Left ventricle myocardium inferior (tissue), 1 donor: ENCODE measurements around the gene PLOD3. TPM values are rescaled to one million over a fixed set of nuclear protein-coding genes. Genes with fewer than 3 reads are reported as not detected.
A peak's percentile ranks its signal among the peaks of the same experiment; 100 is the strongest.

Source experiments
- DNase-seq: peaks from one replicate; pipeline ENCODE4 v3.0.0-alpha.2; 2020
- H3K27ac ChIP-seq: fragments of 200-600 bp; replicated peaks from 2 replicates; pipeline ENCODE4 v1.8.0; 2021
- H3K27me3 ChIP-seq: fragments of 200-600 bp; 2 replicates; pipeline ENCODE4 v1.8.0; 2021; ENCODE audit warnings: low read depth
- H3K36me3 ChIP-seq: fragments of 200-600 bp; 2 replicates; pipeline ENCODE4 v1.8.0; 2021
- H3K4me1 ChIP-seq: fragments of 200-600 bp; 2 replicates; pipeline ENCODE4 v1.8.0; 2021
- H3K4me3 ChIP-seq: fragments of 200-600 bp; 2 replicates; pipeline ENCODE4 v1.8.0; 2021; ENCODE audit warnings: mild to moderate bottlenecking, moderate library complexity
- H3K9me3 ChIP-seq: fragments of 200-600 bp; replicated peaks from 2 replicates; pipeline ENCODE4 v1.8.0; 2021
- intact Hi-C: fragments of 100-400 bp; cut with micrococcal nuclease; formaldehyde crosslinking; loops from one replicate; pipeline ENCODE4 v1.11.0; 2022
- total RNA-seq: library from RNA; stranded (reverse); fragmentation: NEBNext Ultra II Directional; extraction: Animal tissue kit (Norgen Biotek cat#: 25700); gene quantifications from one replicate; pipeline ENCODE4 v1.2.1, GENCODE V29; 2021
- TF ChIP-seq, protein P1 (sequence below): fragments of 200-600 bp; IDR thresholded peaks from 2 replicates; pipeline ENCODE4 v1.8.0; 2021; ENCODE audit warnings: antibody characterized with exemption, mild to moderate bottlenecking, borderline replicate concordance
- donor health status: DM: no; HTN: yes; CAD: no; lungs with severe emphysema.

Gene PLOD3
- total RNA-seq, 1 donor from 2014 or later, result 38.7 TPM

DNA sequence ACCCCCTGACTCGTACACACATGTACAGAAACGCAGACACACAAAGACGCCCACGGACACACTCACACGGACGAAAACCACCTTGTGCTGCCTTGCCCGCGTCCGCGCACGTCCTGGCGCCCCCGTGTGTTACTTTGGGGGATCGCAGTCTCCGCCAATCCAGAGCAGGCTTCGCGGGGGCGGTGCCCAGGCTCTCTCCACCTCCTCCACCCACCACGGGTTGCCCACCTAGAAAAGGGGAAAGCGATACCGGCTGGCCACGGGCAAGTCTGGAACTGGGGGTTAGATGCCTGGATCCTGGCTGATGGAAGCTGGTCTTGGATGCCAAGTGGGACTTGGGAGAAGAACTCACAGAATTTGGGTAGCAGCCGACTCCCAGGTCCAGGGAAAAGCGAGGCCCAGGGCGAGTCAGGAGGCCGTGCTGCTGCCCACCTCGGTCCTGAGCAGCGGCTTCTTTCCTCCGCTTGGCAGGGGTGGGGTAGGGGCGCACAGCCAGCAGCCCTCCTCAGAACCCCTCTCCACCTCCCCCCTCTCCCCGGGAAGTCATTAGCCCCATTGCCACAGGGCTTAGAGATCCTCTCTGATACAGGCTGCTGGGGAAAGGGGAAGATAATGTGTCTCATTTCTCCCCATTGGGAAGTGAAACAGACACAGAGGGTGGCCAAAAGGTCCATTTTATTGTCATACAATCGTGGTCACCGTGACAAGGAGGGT, 47.4 kb downstream of the PLOD3 start:
- TF ChIP-seq, protein P1, sequence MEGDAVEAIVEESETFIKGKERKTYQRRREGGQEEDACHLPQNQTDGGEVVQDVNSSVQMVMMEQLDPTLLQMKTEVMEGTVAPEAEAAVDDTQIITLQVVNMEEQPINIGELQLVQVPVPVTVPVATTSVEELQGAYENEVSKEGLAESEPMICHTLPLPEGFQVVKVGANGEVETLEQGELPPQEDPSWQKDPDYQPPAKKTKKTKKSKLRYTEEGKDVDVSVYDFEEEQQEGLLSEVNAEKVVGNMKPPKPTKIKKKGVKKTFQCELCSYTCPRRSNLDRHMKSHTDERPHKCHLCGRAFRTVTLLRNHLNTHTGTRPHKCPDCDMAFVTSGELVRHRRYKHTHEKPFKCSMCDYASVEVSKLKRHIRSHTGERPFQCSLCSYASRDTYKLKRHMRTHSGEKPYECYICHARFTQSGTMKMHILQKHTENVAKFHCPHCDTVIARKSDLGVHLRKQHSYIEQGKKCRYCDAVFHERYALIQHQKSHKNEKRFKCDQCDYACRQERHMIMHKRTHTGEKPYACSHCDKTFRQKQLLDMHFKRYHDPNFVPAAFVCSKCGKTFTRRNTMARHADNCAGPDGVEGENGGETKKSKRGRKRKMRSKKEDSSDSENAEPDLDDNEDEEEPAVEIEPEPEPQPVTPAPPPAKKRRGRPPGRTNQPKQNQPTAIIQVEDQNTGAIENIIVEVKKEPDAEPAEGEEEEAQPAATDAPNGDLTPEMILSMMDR, result peak; percentile 87
- Histone ChIP-seq H3K4me3 (no peak overlapping the region), H3K4me1 (peaks cover 46% of the 10 kb centered on the region), H3K27ac (no peak overlapping the region), H3K36me3 (no peaks in the 10 kb centered on the region), H3K9me3 (no peaks in the 10 kb centered on the region), H3K27me3 (peaks cover 100% of the 10 kb centered on the region)
- DNase-seq, result peak; percentile 63
- intact Hi-C loops, result no loop called here

GRCh38 chr7:101169110-101169837, 48.1 kb downstream of the PLOD3 start:
- Histone ChIP-seq H3K36me3 (no peaks in the 10 kb centered on the region), H3K27me3 (peaks cover 100% of the 10 kb centered on the region), H3K27ac (no peak overlapping the region), H3K4me3 (no peak overlapping the region), H3K4me1 (peaks cover 53% of the 10 kb centered on the region), H3K9me3 (no peaks in the 10 kb centered on the region)
- intact Hi-C loops, result no loop called here
- TF ChIP-seq, protein P1, result no peak
- no peak for DNase-seq

GRCh38 chr7:101168412-101169049, 48.9 kb downstream of the PLOD3 start:
- Histone ChIP-seq H3K4me3 (no peak overlapping the region), H3K9me3 (no peaks in the 10 kb centered on the region), H3K27me3 (peaks cover 100% of the 10 kb centered on the region), H3K27ac (no peak overlapping the region), H3K36me3 (no peaks in the 10 kb centered on the region), H3K4me1 (peaks cover 53% of the 10 kb centered on the region)
- DNase-seq, result no peak
- TF ChIP-seq, protein P1, result no peak
- intact Hi-C loops, result no loop called here

DNA sequence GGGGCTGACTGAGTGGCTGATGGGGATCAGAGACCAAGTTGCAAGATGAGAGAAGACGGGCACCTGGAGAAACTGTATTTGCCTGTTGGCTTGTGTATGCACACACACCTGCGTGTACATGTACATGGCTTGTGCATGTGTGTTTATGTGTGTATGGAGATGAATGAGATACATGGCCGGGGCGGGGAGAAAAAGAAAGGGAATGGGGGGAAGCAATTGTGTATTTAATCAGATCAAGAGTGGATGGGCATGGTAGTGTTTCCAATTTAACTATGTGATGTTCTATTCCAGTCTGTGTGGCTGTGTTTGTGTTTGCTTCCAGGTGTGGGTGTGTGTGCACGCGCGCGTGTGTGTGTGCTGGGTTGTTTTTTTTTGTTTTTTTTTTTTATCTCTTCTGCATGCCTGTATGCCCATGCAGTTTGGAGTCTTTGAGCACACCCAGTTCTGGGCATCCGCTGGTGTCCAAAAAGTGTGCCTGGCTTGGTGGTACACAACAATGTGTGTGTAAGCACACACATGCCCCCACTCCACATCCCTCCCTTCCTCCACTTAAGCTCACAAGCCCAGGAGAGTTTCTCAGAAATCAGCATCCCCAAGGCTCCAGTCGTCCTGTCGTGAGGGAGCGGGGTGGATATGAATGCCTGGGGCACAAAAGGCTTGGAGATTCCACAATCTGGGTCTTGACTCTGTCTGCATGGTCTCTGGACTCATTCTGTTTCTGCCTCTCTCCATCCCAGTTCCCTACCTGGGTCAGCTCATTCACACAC, 49.6 kb downstream of the PLOD3 start:
- Histone ChIP-seq H3K27me3 (peaks cover 100% of the 10 kb centered on the region), H3K4me3 (no peak overlapping the region), H3K9me3 (no peaks in the 10 kb centered on the region), H3K27ac (no peak overlapping the region), H3K4me1 (peaks cover 53% of the 10 kb centered on the region), H3K36me3 (no peaks in the 10 kb centered on the region)
- intact Hi-C loops, result no loop called here
- TF ChIP-seq, protein P1, result no peak
- no peak for DNase-seq
